HepG2 (cell line): ENCODE measurements around the gene PAIP1. TPM values are rescaled to one million over a fixed set of nuclear protein-coding genes. Genes with fewer than 3 reads are reported as not detected.
A peak's percentile ranks its signal among the peaks of the same experiment; 100 is the strongest.

Experiments used
- ADNP ChIP-seq: sonication (generic); formaldehyde crosslinking; IDR thresholded peaks from 2 replicates; pipeline ENCODE4 v1.4.0; 2020; ENCODE audit warnings: missing genetic modification reagents
- ATF4 ChIP-seq, 2 experiments: fragments of 450-650 bp in 1 of 2; sonication (generic) in 1 of 2; formaldehyde crosslinking; IDR thresholded peaks; 2 replicates each; pipeline versions ENCODE4 v1.5.0 to v1.8.0; 2020 to 2022; ENCODE audit warnings: mild to moderate bottlenecking in 1 of 2, missing genetic modification reagents in 1 of 2
- ATF7 ChIP-seq, 2 experiments: fragments of 450-650 bp in 1 of 2; sonication (generic) in 1 of 2; formaldehyde crosslinking in 1 of 2; IDR thresholded peaks; 2 replicates each; pipeline versions ENCODE4 v1.4.0 to v1.6.1; 2016 to 2020; ENCODE audit warnings: antibody characterized with exemption in 1 of 2, mild to moderate bottlenecking in 1 of 2, missing genetic modification reagents in 1 of 2
- BCL3 ChIP-seq: sonication (generic); formaldehyde crosslinking; IDR thresholded peaks from 2 replicates; pipeline ENCODE4 v1.5.1; 2020; ENCODE audit warnings: mild to moderate bottlenecking, missing genetic modification reagents, moderate library complexity
- EP300 ChIP-seq, 3 experiments: sonication (generic) in 1 of 3; formaldehyde crosslinking in 1 of 3; IDR thresholded peaks; 2 replicates each; pipeline versions ENCODE4 v1.5.1 to v1.6.1; 2011 to 2020; ENCODE audit warnings: low read depth in 2 of 3, low read length in 2 of 3, borderline replicate concordance in 1 of 3, improper control_type of control experiment in 1 of 3, mild to moderate bottlenecking in 1 of 3, missing genetic modification reagents in 1 of 3, moderate library complexity in 1 of 3
- FOXK2 ChIP-seq: fragments of 450-650 bp; IDR thresholded peaks from 2 replicates; pipeline ENCODE4 v1.6.1; 2016
- GTF3A ChIP-seq: sonication (generic); formaldehyde crosslinking; conservative IDR thresholded peaks from 2 replicates; pipeline ENCODE4 v1.4.0; 2020; ENCODE audit warnings: mild to moderate bottlenecking, missing genetic modification reagents
- HIC2 ChIP-seq: sonication (generic); formaldehyde crosslinking; IDR thresholded peaks from 2 replicates; pipeline ENCODE4 v1.9.0; 2022; ENCODE audit warnings: low read depth, missing genetic modification reagents
- HOXD1 ChIP-seq: sonication (generic); formaldehyde crosslinking; IDR thresholded peaks from 2 replicates; pipeline ENCODE4 v1.5.0; 2020; ENCODE audit warnings: missing genetic modification reagents
- MBNL3 ChIP-seq: fragments of 250-450 bp; sonication (Bioruptor Pico); conservative IDR thresholded peaks from 2 replicates; pipeline ENCODE4 v1.8.0; 2022; ENCODE audit warnings: mild to moderate bottlenecking, inconsistent platforms
- POLR2AphosphoS5 ChIP-seq: IDR thresholded peaks from 2 replicates; pipeline ENCODE4 v1.6.1; 2012; ENCODE audit warnings: low read depth, low read length
- REST ChIP-seq, 2 experiments: IDR thresholded peaks; 2 replicates each; pipeline ENCODE4 v1.6.1; 2011 to 2012; ENCODE audit warnings: low read length in 2 of 2, borderline replicate concordance in 1 of 2, low read depth in 1 of 2, mild to moderate bottlenecking in 1 of 2, moderate library complexity in 1 of 2
- SIX4 ChIP-seq: sonication (generic); formaldehyde crosslinking; IDR thresholded peaks from 2 replicates; pipeline ENCODE4 v1.4.0; 2020; ENCODE audit warnings: missing genetic modification reagents
- ZFAT ChIP-seq: sonication (generic); formaldehyde crosslinking; conservative IDR thresholded peaks from 2 replicates; pipeline ENCODE4 v1.8.1; 2023; ENCODE audit warnings: missing genetic modification reagents, inconsistent platforms
- ZNF124 ChIP-seq: sonication (generic); formaldehyde crosslinking; IDR thresholded peaks from 2 replicates; pipeline ENCODE4 v1.4.0; 2020; ENCODE audit warnings: missing genetic modification reagents
- ZNF75D ChIP-seq: sonication (generic); formaldehyde crosslinking; IDR thresholded peaks from 2 replicates; pipeline ENCODE4 v1.8.1; 2023; ENCODE audit warnings: missing genetic modification reagents, mild to moderate bottlenecking, borderline replicate concordance
- polyA plus RNA-seq, 8 experiments: library from polyadenylated mRNA; depleted of rRNA in 3 of 8; stranded (reverse) in 7 of 8; unstranded in 1 of 8; fragments of >200 nt; fragmentation: Illumina TruSeq in 4 of 8; extraction: Trizol in 4 of 8; gene quantifications; 2 replicates each; pipeline versions ENCODE4 v1.2.1 to v1.2.3, GENCODE V29; 2011 to 2016; ENCODE audit warnings: low read depth in 4 of 8, missing spikeins in 1 of 8, mixed read lengths in 1 of 8; ENCODE audit not compliant: insufficient read depth in 1 of 8
- total RNA-seq, 5 experiments: library from RNA; depleted of rRNA; stranded (reverse); fragments of >200 nt; fragmentation: Illumina TruSeq; extraction: Trizol; gene quantifications; 2 replicates each; pipeline ENCODE4 v1.2.3, GENCODE V29; 2016; ENCODE audit warnings: low read depth in 1 of 5

The PAIP1 gene
- total and polyA plus RNA-seq, 2 of the 13 experiments (the other 11 are each of a cell fraction or from before 2014, with no cell fraction given): 96.6 to 116 TPM

GRCh38 chr5:43602461-43603343 lies 45.8 kb upstream of the PAIP1 start, which contains the start of gene NNT (continued):
- TF ChIP-seq HIC2 (no peak), ATF4 (CRISPR knock-in tag; IDR thresholded peaks at IDR 0.05) (no peak), REST (IDR thresholded peaks at IDR 0.05; ENCODE audit: borderline replicate concordance in 1 of 2, low read depth in 1 of 2, low read length in 2 of 2) (no peak; a peak in 1 of 4 replicates), GTF3A (CRISPR knock-in tag) (no peak), POLR2AphosphoS5 (peak; percentile 16), ADNP (no peak), ATF7 (IDR thresholded peaks at IDR 0.05) (no peak), ATF7 (CRISPR knock-in tag; IDR thresholded peaks at IDR 0.05) (no peak), ZNF75D (CRISPR knock-in tag) (no peak), ZNF124 (CRISPR knock-in tag) (peak; percentile 31; the same call in 1 of the 2 replicates), EP300 (IDR thresholded peaks at IDR 0.05; ENCODE audit: low read depth in 2 of 2, low read length in 2 of 2) (no peak), EP300 (CRISPR knock-in tag; IDR thresholded peaks at IDR 0.05; ENCODE audit: borderline replicate concordance) (no peak), SIX4 (CRISPR knock-in tag) (no peak), BCL3 (CRISPR knock-in tag) (no peak; the same call in 1 of the 2 replicates), ZFAT (peak; percentile 66), MBNL3 (no peak), FOXK2 (no peak), HOXD1 (CRISPR knock-in tag) (peak; percentile 91)
